Testis (tissue), 3 donors: ENCODE data around the gene UGP2. TPM values are rescaled to one million over a fixed set of nuclear protein-coding genes. Genes with fewer than 3 reads are reported as not detected.
"Not testable (repeated sequence)": the region's sequence is repeated elsewhere in the genome, so short reads cannot be mapped to it uniquely, and the experiment has no call there.

Experiments
- DNase-seq: peaks from one replicate; pipeline ENCODE4 v3.0.0-alpha.2; 2019
- H3K27ac ChIP-seq, 2 donors: fragments of 200-600 bp; sonication (generic); one replicate each; pipeline ENCODE4 v1.5.1; 2019
- H3K27me3 ChIP-seq: fragments of 200-600 bp; sonication (generic); one replicate; pipeline ENCODE4 v1.5.1; 2019
- H3K36me3 ChIP-seq: fragments of 200-600 bp; sonication (generic); one replicate; pipeline ENCODE4 v1.5.1; 2017; ENCODE audit warnings: low read depth; ENCODE audit errors: missing control alignments
- H3K4me1 ChIP-seq: fragments of 200-600 bp; sonication (generic); one replicate; pipeline ENCODE4 v1.5.1; 2019
- H3K4me3 ChIP-seq, 2 donors: fragments of 200-600 bp; sonication (generic); one replicate each; pipeline ENCODE4 v1.5.1; 2017 to 2019
- H3K9me3 ChIP-seq: fragments of 200-600 bp; sonication (generic); one replicate; pipeline ENCODE4 v1.5.1; 2017
- POLR2A ChIP-seq: fragments of 450-650 bp; IDR thresholded peaks from one replicate; pipeline ENCODE4 v1.6.1; 2017; ENCODE audit warnings: antibody characterized with exemption, mild to moderate bottlenecking, moderate library complexity
- WGBS, 2 donors: methylation state at CpG; one replicate each; pipeline ENCODE4 v1.1.5; 2018; 5-methylcytosine and 5-hydroxymethylcytosine counted together
- intact Hi-C: fragments of 100-400 bp; cut with DNase I; formaldehyde crosslinking; loops from one replicate; pipeline ENCODE4 v1.15.1; 2023; ENCODE audit warnings: low total_unique reads
- polyA plus RNA-seq: library from polyadenylated mRNA; stranded (reverse); fragments of 350-450 nt; fragmentation: Illumina TruSeq; extraction: RNeasy Lipid Tissue Mini Kit (QIAGEN cat#74804); gene quantifications from one replicate; pipeline ENCODE4 v1.2.3, GENCODE V29; 2014; ENCODE audit warnings: low read depth, low replicate concordance; ENCODE audit not compliant: insufficient read depth
- total RNA-seq, 2 donors: library from RNA; depleted of rRNA; stranded (reverse); fragments of >200 nt; gene quantifications; one replicate each; pipeline ENCODE4 v1.2.3, GENCODE V29; 2016
- TF ChIP-seq, protein P1 (sequence below), 3 experiments: fragments of 450-650 bp in 2 of 3; fragments of 200-600 bp in 1 of 3; sonication (generic) in 1 of 3; IDR thresholded peaks; one replicate each; pipeline ENCODE4 v1.5.1; 2016 to 2019; ENCODE audit warnings: antibody characterized with exemption in 3 of 3, mild to moderate bottlenecking in 2 of 3, moderate library complexity in 1 of 3

UGP2 gene
- total and polyA plus RNA-seq, 3 donors from 2014 or later = 51.7 to 70.3 (median 52.9) TPM

DNA sequence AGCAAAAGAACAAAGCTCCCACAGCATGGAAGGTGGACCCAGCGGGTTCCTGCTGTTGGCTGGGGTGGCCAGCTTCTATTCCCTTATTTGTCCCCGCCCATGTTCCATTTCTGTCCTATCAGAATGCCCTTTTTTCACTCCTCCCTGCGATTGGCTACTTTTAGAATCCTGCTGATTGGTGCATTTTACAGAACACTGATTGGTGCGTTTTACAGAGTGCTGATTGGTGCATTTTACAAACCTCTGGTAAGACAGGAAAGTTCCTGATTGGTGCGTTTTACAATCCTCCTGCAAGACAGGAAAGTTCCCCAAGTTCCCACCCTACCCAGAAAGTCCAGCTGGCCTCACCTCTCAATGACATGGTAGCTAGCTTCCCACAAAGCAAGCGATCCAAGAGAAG lies 40.2 kb upstream of the UGP2 start:
- intact Hi-C loops = no loop called here
- 79 to 86% methylated on average over 6 of the region's 6 CpGs for WGBS, 2 donors
- H3K4me1 ChIP-seq = peaks cover 7% of the 10 kb centered on the region
- TF ChIP-seq, protein P1, sequence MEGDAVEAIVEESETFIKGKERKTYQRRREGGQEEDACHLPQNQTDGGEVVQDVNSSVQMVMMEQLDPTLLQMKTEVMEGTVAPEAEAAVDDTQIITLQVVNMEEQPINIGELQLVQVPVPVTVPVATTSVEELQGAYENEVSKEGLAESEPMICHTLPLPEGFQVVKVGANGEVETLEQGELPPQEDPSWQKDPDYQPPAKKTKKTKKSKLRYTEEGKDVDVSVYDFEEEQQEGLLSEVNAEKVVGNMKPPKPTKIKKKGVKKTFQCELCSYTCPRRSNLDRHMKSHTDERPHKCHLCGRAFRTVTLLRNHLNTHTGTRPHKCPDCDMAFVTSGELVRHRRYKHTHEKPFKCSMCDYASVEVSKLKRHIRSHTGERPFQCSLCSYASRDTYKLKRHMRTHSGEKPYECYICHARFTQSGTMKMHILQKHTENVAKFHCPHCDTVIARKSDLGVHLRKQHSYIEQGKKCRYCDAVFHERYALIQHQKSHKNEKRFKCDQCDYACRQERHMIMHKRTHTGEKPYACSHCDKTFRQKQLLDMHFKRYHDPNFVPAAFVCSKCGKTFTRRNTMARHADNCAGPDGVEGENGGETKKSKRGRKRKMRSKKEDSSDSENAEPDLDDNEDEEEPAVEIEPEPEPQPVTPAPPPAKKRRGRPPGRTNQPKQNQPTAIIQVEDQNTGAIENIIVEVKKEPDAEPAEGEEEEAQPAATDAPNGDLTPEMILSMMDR (IDR thresholded peaks at IDR 0.05) = no peak
- TF ChIP-seq POLR2A = no peak
- H3K27ac ChIP-seq = peak overlapping the region in 1 of 2 donors; percentile 26
- no peaks in the 10 kb centered on the region for H3K9me3 ChIP-seq
- H3K27me3 ChIP-seq = no peaks in the 10 kb centered on the region
- no peak overlapping the region for H3K4me3 ChIP-seq
- H3K36me3 ChIP-seq = no peaks in the 10 kb centered on the region
- DNase-seq = peak; percentile 40

DNA sequence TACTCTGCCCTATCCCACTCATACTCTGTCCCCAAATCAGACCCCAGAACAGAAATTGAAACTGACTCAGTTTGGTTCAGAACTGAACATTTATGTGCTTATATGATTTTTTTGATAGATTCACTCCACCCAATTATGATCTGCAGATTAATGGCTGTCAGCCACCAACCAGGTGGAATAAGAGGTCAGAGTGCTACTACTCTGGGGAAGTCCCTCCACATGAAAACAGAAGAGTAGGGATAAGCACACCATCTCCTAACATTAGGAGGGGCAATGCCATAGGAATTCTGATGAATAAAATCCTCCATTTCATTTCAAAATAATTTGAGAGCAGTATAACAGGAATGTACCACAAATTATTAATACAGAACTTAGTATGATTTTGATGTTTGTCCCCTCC lies 36.3 kb upstream of the UGP2 start:
- DNase-seq = no peak
- intact Hi-C loops = no loop called here
- TF ChIP-seq, protein P1 (IDR thresholded peaks at IDR 0.05) = no peak
- no peak for TF ChIP-seq POLR2A

DNA sequence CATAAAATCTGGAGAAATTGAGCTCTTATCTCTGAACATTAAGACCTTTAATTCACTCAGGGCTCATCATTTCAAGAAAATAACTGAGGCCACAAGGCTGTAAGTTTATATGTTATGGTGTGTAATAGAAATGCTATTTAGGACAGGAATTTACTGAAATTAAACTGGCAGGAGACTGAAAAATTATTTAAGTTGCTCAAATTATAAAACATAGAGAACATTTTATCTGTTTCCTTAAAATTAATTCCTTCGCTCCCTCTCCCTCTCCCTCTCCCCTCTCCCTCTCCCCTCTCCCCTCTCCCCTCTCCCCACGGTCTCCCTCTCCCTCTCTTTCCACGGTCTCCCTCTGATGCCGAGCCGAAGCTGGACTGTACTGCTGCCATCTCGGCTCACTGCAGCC lies 33.7 kb upstream of the UGP2 start:
- DNase-seq, H3K9me3 ChIP-seq, H3K27ac ChIP-seq, H3K4me3 ChIP-seq, H3K27me3 ChIP-seq, H3K36me3 ChIP-seq, intact Hi-C loops, H3K4me1 ChIP-seq: not testable (repeated sequence)
- 44 to 93% methylated on average over 3 to 6 of the region's 6 CpGs for WGBS, 2 donors

More for the DNA sequence above, 36.3 kb upstream of the UGP2 start:
- no peak overlapping the region for H3K27ac ChIP-seq
- H3K36me3 ChIP-seq = no peaks in the 10 kb centered on the region
- no peaks in the 10 kb centered on the region for H3K9me3 ChIP-seq
- peaks cover 7% of the 10 kb centered on the region for H3K4me1 ChIP-seq
- H3K4me3 ChIP-seq = no peak overlapping the region
- no peaks in the 10 kb centered on the region for H3K27me3 ChIP-seq

DNA sequence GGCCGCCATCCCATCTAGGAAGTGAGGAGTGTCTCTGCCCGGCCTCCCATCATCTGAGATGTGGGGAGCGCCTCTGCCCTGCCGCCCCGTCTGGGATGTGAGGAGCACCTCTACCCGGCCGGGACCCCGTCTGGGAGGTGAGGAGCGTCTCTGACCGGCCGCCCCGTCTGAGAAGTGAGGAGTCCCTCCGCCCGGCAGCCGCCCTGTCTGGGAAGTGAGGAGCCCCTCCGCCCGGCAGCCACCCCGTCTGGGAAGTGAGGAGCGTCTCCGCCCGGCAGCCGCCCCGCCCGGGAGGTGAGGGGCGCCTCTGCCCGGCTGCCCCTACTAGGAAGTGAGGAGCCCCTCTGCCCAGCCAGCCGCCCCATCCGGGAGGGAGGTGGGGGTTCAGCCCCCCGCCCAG lies 32.8 kb upstream of the UGP2 start:
- intact Hi-C loops, DNase-seq, H3K27ac ChIP-seq, H3K4me1 ChIP-seq, H3K9me3 ChIP-seq, H3K36me3 ChIP-seq, H3K27me3 ChIP-seq: not testable (repeated sequence)
- H3K4me3 ChIP-seq = peak overlapping the region; percentile 26 to 34
- WGBS, 2 donors = 84% methylated on average over 12 of the region's 29 CpGs; no CpG with 5 or more reads in 1 of the 2 donors

DNA sequence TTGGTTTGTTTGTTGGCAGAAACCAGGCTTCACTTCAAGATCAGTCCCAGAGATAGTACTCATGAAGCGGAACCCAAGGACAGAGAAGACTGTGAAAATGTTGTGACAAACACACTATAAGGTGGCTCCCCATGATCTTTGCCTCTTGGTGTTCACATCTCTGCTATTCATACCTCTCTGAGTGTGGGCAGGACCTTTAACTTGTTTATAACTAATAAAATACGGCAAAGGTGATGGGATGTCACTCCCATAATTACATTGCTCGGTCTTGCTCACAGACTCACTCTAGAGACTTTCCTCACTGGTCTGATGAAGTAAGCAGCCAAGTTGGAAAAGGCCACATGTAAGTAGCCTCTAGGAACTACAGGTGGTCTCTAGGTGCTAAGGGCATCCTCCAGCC lies 30.6 kb upstream of the UGP2 start:
- Histone ChIP-seq H3K4me3 (no peak overlapping the region), H3K36me3 (no peaks in the 10 kb centered on the region), H3K4me1 (no peaks in the 10 kb centered on the region), H3K27me3 (no peaks in the 10 kb centered on the region), H3K9me3 (no peaks in the 10 kb centered on the region), H3K27ac (no peak overlapping the region)
- no peak for DNase-seq
- TF ChIP-seq POLR2A = no peak
- TF ChIP-seq, protein P1 (IDR thresholded peaks at IDR 0.05) = no peak
- intact Hi-C loops = no loop called here
- WGBS, 2 donors = 96% methylated on average over 3 of the region's 3 CpGs

DNA sequence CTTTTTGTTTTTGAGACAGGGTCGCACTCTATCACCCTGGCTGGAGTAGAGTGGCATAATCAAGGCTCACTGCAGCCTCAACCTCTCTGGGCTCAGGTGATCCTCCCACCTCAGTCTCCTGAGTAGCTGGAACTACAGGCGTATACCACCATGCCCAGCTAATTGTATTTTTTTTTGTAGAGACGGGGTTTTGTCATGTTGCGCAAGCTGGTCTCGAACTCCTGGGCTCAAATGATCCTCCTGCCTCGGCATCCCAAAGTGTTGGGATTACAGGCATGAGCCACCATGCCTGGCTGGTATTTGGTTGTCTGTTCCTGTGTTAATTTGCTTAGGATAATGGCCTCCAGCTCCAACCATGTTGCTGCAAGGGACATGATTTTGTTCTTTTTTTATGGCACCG lies 29.8 kb upstream of the UGP2 start:
- H3K27me3 ChIP-seq, DNase-seq, H3K4me1 ChIP-seq, H3K27ac ChIP-seq, H3K9me3 ChIP-seq, H3K4me3 ChIP-seq, intact Hi-C loops, H3K36me3 ChIP-seq: not testable (repeated sequence)
- 94 to 98% methylated on average over 7 of the region's 7 CpGs for WGBS, 2 donors
